HPDE6-E6E7 (cell line): ENCODE results near the gene SPECC1L.

Source experiments
- DNase-seq: peaks from one replicate; pipeline ENCODE4 v3.0.0; 2011; ENCODE audit warnings: missing footprints; ENCODE audit errors: extremely low spot score

SPECC1L gene

GRCh38 chr22:24361976-24362646, 91.5 kb downstream of the SPECC1L start:
- no peak for DNase-seq

DNA sequence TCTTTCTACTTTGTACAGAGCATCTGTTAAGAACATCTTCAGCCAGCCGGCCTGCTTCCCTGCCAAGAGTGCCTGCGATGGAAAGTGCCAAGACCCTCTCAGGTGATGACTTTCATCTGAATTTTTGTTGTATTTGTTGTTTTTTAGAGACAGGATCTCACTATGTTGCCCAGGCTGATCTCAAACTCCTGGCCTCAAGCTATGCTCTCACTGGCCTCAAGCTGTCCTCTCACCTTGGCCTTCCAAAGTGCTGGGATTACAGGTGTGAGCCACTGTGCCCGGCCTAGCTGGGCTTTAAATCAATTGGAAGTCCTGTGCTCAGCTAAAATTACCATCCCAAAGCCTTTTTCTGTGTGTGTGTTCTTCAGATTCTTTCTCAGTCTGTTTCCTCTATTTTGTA, 92.6 kb downstream of the SPECC1L start:
- DNase-seq: no peak

GRCh38 chr22:24366701-24367100, 96.1 kb downstream of the SPECC1L start:
- no peak for DNase-seq

- DNase-seq: no peak
These were observed 97.2 kb downstream of the SPECC1L start for GRCh38 chr22:24367841-24368240.

- DNase-seq: no peak
These were observed 99.8 kb downstream of the SPECC1L start for GRCh38 chr22:24370401-24370800.

DNA sequence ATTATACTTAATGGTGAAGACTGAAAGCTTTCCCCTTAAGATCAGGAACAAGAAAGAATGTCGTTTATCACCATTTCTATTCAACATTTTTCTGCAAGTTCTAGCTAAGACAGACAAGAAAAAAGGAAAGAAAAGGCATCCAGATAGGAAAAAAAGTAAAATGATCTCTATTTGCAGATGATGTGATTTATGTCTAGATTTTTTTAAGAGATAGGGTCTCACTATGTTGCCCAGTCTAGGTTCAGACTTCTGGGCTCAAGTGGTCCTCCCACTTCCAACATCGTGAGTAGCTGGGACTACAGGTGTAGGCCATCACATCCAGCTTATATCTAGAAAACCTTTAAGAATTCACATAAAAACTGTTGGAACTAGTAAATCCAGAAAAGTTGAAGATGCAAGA, 105.4 kb downstream of the SPECC1L start:
- no peak for DNase-seq

DNA sequence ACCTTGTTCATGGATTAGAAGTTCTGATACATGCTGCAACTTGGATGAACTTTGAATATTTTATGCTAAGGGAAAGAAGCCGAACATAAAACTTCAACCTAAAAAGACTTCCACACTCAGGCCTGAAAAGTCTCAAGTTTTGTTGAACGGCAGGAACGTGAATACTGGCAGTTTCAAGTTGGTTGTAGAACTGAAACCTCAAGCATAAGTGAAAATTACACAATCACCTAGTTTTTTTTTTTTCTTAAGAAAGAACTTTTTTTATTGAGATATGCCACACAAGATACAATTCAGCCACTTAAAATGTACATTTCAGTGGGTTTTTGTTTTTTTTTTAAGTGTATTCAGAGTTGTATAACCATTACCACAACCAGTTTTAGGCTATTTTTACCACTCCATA, 106.0 kb downstream of the SPECC1L start:
- no peak for DNase-seq

- DNase-seq: no peak
These were observed 108.9 kb downstream of the SPECC1L start for GRCh38 chr22:24379536-24379935.

DNA sequence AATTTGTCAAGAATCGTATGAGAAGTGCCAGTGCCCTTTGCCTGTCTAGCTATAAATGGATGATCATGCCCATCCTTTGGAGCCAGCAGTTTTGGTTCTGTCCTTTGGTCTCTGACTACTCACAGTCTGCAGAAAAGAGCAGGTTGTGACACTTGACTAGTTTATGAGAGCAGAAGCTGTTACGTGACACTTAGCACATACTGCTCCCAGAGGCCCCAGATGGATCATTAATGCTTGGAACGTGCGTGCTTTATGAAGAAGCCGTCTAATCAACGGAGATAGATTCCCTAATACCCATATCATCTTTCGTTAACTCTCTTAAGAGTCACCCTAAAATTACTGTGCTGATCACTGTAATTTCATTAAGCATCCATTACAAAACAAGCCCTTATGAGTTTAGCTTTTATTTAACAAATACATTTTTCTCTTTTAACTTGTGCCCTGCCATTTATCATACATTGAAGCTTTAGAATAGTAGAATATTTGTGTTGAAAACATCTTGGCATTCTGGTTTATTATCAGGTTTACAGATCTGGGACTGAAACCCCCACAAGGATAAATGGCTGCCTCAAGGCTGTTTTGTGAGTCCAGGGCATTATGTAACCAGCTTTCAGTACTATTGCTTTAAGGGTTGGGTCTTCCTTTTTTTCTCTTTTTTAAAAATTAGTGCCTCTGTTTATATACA, 109.7 kb downstream of the SPECC1L start:
- DNase-seq: no peak

DNA sequence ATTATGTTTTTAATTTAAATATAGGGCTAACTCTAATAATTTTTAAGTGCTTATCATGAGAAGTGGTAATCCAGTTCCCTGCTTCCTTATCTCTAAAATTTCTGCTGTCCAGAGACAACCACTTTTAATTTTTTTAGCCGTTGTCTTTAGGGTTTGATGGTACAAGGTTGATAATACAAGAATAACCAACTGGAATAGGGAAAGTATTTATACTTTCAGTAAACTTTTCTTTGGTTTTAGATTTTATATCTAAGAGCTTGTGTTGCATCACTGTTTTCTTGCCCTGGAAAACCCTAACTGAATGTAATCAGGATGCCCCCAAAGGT, 110.2 kb downstream of the SPECC1L start:
- DNase-seq: no peak

GRCh38 chr22:24383061-24383460, 112.4 kb downstream of the SPECC1L start:
- no peak for DNase-seq

DNA sequence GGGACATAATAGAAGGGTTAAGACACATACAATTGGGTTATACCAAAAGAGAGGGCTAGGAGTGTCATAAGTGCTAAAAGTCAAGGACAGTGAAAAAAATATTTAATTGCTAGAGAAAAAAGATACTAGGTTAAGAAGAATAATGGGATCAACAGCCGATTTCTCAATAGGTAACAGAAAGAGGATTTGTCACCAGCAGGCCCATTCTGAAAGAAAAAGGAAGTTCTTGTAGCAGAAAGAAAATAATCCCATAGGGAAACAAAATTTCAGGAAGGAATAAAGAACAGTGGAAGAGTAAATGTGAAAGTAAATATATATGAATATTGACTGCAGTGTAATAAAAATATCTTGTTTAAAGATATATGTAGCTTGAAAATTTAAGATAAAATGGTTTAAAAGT, 113.5 kb downstream of the SPECC1L start:
- no peak for DNase-seq

- no peak for DNase-seq
These were observed 116.4 kb downstream of the SPECC1L start for GRCh38 chr22:24386937-24387471.

DNA sequence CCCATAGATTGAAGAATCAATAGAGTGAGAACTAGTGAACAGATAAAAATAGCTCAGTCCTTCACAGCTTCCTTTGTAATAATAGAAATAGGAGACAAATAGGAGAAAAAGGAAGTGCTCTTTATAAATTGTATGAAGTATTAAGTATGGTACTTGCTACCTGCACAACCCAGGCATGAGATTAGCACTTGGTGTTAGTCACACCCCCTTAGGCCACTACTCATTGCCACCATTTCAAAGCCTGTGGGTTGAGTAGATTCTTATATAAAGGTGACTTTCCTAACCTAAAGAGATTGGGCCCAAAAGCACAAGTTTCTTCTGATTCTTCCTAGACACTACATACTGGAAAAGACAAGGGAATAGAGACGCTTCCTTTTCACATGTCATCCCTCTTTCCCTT, 119.0 kb downstream of the SPECC1L start:
- no peak for DNase-seq

GRCh38 chr22:24390156-24390555, 119.5 kb downstream of the SPECC1L start:
- DNase-seq: no peak

DNA sequence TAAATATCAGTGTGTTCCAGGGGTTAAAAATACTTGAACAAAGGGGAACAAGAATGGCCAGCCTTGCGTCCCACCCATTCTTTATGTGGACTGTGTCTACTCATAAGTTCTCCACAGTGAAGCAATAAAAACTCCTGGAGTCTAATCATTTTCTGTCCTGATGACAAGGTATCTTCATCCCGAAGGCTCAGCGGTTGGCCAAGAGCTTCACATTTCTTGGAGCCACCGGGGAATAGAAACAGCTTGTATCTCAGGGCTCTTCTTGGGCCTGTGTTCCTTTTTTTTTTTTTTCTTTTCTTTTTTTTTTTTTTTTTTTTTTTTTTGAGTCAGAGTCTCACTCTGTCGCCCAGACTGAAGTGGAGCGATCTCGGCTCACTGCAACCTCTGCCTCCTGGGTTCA, 119.9 kb downstream of the SPECC1L start:
- DNase-seq: no peak

- no peak for DNase-seq
These were observed 121.2 kb downstream of the SPECC1L start for GRCh38 chr22:24391836-24392217.

DNA sequence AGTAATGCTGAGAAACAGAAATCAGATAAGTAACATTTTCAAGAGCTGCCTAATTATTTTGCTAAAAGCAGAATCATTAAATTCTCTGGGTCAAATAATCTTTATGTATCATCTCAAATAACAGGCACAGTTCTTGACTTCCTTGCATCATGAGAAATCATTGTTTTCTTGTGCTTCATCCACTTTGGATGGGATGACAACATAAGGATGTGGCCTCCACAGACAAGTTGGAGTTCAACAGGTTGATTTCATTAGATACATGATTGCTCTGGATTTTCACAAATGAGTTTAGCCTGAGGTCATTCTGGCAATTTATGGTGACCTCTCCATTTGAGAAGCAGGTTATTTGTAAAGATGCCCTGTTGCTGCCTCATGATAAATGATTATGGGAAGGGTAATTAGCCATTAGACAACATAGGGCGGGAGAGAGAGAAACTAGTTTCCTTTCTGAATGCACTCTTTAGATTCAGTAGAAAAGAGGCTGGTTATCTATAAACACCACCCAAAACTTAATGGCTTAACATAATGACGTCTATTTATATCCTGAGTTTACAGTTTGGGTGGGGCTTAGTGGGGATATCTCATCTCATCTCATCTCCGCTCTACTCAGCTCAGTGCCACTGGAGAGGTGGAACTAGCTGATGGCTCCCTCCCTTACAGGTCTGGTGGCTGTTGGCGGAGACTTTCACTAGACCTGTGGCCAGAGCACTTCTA, 121.7 kb downstream of the SPECC1L start:
- no peak for DNase-seq

GRCh38 chr22:24393012-24393559, 122.5 kb downstream of the SPECC1L start:
- DNase-seq: no peak

DNA sequence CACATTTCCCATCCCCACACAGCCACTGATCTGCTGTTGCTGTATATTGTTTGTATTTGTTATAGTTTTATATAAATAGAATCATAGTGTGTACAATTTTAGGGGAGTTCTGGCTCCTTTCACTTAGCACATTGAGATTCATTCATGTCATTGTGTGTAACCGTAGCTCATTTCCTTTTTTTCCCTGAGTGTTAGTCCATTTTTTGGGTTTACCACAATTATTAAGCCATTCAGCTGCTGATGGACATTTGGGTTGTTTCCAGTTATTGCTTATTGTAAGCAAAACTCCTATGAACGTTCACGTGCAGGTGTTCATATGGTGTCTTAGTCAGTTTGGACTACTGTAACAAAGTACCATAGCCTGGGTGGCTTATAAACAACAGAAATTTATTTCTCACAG, 123.2 kb downstream of the SPECC1L start:
- no peak for DNase-seq

GRCh38 chr22:24394254-24394653, 123.6 kb downstream of the SPECC1L start:
- DNase-seq: no peak

GRCh38 chr22:24398409-24398808, 127.8 kb downstream of the SPECC1L start:
- DNase-seq: no peak
